Measurements from ENCODE around the gene TULP1.

GRCh38 chr6:35492974-35493284 lies 19.8 kb downstream of the TULP1 start:
- TF ChIP-seq YY1 (IDR thresholded peaks at IDR 0.05; ENCODE audit: insufficient read depth, insufficient read length) = no peak
- TF ChIP-seq ZNF274 (IDR thresholded peaks at IDR 0.05; ENCODE audit: low read depth, low read length) = no peak
- no peak for TF ChIP-seq SUZ12 (IDR thresholded peaks at IDR 0.05; ENCODE audit: extremely low read depth, insufficient read depth, insufficient read length)
